ENCODE results near the gene AMER3.

DNA sequence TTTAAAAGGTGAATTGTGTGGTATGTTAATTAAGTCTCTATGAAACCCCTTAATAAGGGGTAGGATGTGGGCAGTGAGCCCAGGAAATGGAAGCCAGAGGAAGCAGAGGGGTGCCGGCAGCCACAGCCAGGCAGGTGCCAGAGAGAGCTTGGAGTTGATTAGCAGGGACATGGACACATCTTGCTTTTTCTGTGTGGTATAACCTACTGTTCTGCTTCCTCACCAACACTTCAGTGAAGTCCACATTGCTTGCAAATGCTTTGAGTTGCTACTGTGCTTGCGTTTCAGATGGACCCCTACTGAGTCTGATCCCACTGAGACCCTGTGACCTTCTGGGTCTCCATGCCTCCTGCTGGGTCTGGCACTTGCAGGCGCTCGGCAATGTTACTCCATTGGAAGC lies 51.0 kb downstream of the AMER3 start:
- TF ChIP-seq, protein P1, sequence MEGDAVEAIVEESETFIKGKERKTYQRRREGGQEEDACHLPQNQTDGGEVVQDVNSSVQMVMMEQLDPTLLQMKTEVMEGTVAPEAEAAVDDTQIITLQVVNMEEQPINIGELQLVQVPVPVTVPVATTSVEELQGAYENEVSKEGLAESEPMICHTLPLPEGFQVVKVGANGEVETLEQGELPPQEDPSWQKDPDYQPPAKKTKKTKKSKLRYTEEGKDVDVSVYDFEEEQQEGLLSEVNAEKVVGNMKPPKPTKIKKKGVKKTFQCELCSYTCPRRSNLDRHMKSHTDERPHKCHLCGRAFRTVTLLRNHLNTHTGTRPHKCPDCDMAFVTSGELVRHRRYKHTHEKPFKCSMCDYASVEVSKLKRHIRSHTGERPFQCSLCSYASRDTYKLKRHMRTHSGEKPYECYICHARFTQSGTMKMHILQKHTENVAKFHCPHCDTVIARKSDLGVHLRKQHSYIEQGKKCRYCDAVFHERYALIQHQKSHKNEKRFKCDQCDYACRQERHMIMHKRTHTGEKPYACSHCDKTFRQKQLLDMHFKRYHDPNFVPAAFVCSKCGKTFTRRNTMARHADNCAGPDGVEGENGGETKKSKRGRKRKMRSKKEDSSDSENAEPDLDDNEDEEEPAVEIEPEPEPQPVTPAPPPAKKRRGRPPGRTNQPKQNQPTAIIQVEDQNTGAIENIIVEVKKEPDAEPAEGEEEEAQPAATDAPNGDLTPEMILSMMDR (IDR thresholded peaks at IDR 0.05; ENCODE audit: low read depth, low read length, missing input control) = no peak
- TF ChIP-seq, protein P2, sequence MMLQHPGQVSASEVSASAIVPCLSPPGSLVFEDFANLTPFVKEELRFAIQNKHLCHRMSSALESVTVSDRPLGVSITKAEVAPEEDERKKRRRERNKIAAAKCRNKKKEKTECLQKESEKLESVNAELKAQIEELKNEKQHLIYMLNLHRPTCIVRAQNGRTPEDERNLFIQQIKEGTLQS (IDR thresholded peaks at IDR 0.05) = no peak
- TF ChIP-seq SP1 (IDR thresholded peaks at IDR 0.05) (no peak), TAF1 (conservative IDR thresholded peaks at IDR 0.05) (no peak), HNF4G (IDR thresholded peaks at IDR 0.05) (no peak), YY1 (IDR thresholded peaks at IDR 0.05) (no peak), RXRA (IDR thresholded peaks at IDR 0.05) (no peak), FOXA1 (IDR thresholded peaks at IDR 0.05) (no peak)
- TF ChIP-seq, protein P3, sequence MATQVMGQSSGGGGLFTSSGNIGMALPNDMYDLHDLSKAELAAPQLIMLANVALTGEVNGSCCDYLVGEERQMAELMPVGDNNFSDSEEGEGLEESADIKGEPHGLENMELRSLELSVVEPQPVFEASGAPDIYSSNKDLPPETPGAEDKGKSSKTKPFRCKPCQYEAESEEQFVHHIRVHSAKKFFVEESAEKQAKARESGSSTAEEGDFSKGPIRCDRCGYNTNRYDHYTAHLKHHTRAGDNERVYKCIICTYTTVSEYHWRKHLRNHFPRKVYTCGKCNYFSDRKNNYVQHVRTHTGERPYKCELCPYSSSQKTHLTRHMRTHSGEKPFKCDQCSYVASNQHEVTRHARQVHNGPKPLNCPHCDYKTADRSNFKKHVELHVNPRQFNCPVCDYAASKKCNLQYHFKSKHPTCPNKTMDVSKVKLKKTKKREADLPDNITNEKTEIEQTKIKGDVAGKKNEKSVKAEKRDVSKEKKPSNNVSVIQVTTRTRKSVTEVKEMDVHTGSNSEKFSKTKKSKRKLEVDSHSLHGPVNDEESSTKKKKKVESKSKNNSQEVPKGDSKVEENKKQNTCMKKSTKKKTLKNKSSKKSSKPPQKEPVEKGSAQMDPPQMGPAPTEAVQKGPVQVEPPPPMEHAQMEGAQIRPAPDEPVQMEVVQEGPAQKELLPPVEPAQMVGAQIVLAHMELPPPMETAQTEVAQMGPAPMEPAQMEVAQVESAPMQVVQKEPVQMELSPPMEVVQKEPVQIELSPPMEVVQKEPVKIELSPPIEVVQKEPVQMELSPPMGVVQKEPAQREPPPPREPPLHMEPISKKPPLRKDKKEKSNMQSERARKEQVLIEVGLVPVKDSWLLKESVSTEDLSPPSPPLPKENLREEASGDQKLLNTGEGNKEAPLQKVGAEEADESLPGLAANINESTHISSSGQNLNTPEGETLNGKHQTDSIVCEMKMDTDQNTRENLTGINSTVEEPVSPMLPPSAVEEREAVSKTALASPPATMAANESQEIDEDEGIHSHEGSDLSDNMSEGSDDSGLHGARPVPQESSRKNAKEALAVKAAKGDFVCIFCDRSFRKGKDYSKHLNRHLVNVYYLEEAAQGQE (IDR thresholded peaks at IDR 0.05) = no peak
- TF ChIP-seq, protein P4, sequence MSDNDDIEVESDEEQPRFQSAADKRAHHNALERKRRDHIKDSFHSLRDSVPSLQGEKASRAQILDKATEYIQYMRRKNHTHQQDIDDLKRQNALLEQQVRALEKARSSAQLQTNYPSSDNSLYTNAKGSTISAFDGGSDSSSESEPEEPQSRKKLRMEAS (IDR thresholded peaks at IDR 0.05) = no peak
- TF ChIP-seq, protein P5, sequence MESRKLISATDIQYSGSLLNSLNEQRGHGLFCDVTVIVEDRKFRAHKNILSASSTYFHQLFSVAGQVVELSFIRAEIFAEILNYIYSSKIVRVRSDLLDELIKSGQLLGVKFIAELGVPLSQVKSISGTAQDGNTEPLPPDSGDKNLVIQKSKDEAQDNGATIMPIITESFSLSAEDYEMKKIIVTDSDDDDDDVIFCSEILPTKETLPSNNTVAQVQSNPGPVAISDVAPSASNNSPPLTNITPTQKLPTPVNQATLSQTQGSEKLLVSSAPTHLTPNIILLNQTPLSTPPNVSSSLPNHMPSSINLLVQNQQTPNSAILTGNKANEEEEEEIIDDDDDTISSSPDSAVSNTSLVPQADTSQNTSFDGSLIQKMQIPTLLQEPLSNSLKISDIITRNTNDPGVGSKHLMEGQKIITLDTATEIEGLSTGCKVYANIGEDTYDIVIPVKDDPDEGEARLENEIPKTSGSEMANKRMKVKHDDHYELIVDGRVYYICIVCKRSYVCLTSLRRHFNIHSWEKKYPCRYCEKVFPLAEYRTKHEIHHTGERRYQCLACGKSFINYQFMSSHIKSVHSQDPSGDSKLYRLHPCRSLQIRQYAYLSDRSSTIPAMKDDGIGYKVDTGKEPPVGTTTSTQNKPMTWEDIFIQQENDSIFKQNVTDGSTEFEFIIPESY (IDR thresholded peaks at IDR 0.05) = no peak

Measured in liver (tissue), 3 donors.